ENCODE measurements around the gene ATOH1.

- TF ChIP-seq POLR2A (IDR thresholded peaks at IDR 0.05): no peak
- TF ChIP-seq CTCF (IDR thresholded peaks at IDR 0.05): no peak
Measured at GRCh38 chr4:93779228-93779627, 49.3 kb upstream of the ATOH1 start.
